ENCODE measurements around the gene TAF1.
"Not testable (repeated sequence)": the region's sequence is repeated elsewhere in the genome, so short reads cannot be mapped to it uniquely, and the experiment has no call there.

Gene TAF1

DNA sequence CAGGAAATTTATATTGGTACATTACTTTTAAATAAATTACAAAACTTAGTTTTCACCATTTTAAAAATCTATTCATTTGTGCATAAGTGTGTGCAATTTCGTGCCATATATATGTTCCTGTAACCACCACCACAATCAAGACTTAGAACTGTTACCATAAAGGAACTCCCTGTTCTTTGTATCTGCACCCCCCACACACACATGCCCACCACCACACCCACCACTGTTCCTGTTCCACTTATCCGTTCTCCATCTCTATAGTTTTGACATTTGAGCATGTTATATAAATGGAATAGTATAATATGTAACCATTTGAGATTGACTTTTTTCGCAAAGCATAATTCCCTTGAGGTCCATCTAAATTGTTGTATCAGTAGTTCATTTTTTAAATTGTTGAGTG lies 73.7 kb downstream of the TAF1 start:
- no peak for DNase-seq

DNA sequence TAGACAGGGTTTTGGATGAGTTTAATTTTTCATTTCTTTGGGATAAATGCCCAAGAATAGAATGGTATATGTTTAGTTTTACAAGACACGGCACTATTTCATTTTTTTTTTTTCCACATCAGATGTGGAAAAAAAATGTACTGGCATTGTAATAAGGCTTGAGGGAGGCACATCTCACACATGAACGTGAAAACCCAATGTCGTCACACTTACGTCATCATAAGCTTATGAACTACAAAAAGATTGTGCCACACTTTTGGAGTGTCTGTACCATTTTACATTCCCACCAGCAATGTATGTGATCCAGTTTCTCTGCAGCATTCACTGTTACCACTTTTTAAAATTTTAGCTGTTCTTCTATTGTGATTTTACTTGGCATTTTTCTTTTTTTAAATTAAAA lies 74.2 kb downstream of the TAF1 start:
- no peak for DNase-seq

DNA sequence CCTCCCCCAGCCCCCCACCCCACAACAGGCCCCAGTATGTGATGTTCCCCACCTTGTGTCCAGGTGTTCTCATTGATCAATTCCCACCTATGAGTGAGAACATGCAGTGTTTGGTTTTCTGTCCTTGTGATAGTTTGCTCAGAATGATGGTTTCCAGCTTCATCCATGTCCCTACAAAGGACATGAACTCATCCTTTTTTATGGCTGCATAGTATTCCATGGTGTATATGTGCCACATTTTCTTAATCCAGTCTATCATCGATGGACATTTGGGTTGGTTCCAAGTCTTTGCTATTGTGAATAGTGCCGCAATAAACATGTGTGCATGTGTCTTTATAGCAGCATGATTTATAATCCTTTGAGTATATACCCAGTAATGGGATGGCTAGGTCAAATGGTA lies 75.7 kb downstream of the TAF1 start:
- not testable (repeated sequence) for DNase-seq

DNA sequence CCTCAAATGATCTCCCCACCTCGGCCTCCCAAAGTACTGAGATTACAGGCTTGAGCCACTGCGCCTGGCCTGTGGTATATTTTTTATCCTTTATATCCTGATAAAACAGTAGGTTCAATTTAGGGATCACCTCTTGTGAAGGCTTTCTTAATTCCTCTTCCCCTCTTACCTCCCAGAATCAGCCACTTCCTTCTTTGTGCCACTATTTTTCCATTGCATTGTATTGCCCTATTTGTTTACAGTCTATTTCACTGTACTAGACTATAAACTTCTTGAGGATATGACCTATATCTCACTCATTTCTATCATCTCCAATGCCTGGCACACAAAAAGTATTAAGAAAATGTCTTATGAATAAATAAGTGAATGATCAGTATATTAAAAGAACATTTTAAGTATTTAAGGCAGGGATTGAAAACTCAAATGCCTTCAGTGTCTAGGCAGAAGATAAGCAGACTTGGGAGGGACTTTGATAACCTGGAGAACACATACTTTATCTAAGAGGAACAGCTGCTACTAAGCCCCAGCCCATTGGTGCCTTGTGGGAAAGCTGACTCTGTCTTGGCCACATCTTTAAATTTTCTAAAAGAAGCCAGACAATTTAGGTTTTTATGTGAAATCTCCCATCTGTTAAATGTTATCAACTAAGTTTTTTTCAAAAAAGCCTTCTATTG lies 84.4 kb downstream of the TAF1 start:
- no peak for DNase-seq

DNA sequence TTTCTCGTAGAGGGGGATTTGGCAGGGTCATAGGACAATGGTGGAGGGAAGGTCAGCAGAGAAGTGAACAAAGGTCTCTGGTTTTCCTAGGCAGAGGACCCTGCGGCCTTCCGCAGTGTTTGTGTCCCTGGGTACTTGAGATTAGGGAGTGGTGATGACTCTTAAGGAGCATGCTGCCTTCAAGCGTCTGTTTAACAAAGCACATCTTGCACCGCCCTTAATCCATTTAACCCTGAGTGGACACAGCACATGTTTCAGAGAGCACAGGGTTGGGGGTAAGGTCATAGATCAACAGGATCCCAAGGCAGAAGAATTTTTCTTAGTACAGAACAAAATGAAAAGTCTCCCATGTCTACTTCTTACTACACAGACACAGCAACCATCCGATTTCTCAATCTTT lies 85.4 kb downstream of the TAF1 start:
- DNase-seq = not testable (repeated sequence)

DNA sequence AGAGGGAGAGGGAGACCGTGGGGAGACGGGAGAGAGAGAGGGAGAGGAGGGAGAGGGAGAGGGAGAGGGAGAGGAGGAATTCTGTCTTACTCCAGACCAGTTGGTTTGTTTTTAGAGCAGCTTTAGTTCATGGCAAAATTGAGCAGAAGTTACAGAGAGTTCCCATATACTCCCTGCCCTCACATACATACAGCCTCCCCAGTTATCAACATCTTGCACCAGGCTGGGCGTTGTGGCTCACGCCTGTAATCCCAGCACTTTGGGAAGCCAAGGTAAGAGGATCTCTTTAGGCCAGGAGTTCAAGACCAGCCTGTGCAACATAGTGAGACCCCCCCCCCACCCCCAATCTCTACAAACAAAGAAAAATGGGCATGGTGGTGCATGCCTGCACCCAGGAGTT lies 86.9 kb downstream of the TAF1 start:
- DNase-seq = no peak

DNA sequence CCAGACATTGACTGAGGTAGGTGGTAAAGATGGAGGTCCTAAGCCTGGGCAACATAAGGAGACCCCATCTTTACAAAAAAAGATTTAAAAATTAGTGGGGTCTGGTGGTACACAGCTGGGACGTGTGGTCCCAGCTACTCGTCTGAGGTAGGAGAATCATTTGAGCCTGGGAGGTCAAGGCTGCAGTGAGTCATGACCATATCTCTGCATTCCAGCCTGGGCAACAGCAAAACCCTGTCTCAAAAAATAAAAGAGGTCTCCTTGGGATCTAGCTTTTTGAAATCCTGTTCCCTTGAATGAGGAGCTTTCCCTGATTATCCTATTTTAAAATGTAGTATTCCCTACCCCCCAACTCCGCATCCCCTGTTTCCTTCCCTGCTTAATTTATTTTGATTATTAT lies 88.1 kb downstream of the TAF1 start:
- DNase-seq = no peak

DNA sequence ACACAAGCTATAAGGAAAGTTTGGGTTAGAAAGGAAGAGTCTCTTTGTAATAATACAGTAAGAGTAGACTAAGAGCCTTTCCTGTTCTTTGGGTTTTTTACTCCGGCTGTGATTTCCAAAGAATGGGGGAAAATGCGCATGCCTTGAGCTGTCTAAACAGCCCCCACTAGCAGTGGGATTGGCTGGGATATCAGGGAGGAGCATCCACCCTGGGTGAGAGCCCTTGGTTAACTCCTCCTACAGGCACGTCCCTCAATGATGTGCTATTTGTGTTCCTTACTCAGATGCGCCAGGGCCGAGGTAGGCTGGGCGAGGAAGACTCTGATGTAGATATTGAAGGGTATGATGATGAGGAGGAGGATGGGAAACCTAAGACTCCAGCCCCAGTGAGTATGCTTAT lies 92.7 kb downstream of the TAF1 start:
- DNase-seq = no peak

DNA sequence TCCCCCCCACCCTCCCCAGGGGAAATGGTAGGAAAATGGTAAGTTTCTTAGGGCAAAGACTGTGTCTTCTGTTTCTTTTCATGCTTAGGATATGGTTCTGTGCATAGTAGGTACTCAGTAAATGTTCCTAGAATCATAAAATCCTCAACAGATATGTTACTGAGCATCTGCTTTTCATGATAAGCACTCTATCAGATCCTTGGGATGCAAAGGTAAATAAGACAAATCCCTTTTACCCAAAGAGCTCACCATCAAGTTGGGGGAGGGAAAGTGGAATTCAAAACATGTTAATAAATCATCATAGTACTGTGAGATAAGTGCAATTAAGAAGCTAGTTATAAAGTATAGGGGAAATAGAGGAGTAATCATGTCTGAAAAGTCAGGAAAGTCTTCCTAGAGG lies 98.8 kb downstream of the TAF1 start:
- no peak for DNase-seq

DNA sequence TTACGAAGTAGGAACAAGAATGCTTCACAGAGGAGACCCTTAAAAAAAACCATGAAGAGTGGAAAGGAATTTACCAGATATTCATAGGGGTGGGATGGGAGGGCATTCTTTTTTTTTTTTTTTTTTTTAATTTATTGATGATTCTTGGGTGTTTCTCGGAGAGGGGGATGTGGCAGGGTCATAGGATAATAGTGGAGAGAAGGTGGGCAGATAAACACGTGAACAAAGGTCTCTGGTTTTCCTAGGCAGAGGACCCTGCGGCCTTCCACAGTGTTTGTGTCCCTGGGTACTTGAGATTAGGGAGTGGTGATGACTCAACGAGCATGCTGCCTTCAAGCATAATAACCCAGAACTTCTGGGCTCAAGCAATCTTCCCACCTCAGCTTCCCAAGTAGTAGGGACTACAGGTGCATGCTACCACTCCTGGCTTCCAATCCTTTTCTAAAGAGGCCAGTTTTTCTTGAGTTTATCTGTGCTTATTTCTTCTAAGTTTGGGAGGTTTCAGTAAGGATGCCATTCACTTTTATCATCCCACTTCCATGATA lies 100.9 kb downstream of the TAF1 start:
- DNase-seq = no peak

DNA sequence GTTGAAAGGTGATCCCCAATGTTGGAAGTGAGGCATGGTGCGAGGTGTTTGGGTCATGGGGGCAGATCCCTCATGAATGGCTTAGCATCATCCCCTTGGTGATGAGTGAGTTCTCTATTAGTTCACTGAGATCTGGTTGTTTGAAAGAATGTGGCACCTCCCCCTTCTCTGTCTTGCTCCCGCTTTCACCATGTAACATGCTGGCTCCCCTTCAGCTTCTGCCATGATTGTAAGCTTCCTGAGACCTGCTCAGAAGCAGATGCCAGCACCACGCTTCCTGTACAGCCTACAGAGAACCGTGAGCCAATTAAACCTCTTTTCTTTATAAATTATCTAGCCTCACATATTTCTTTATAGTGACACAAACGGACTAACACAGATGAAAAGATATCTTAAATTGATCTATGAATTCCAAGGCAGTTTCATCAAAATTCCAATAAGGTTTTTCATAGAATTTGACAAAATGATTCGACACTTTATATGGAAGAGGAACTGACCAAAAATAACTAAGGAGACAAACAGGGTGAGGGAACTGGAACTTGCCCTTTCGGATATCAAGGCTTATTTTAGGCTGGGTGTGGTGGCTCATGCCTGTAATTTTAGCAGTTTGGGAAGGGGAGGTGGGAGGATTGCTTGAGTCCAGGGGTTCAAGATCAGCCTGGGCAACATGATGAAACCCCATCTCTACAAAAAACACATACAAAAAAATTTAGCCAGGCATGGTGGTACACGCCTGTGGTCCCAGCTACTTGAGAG lies 109.8 kb downstream of the TAF1 start:
- DNase-seq = no peak

DNA sequence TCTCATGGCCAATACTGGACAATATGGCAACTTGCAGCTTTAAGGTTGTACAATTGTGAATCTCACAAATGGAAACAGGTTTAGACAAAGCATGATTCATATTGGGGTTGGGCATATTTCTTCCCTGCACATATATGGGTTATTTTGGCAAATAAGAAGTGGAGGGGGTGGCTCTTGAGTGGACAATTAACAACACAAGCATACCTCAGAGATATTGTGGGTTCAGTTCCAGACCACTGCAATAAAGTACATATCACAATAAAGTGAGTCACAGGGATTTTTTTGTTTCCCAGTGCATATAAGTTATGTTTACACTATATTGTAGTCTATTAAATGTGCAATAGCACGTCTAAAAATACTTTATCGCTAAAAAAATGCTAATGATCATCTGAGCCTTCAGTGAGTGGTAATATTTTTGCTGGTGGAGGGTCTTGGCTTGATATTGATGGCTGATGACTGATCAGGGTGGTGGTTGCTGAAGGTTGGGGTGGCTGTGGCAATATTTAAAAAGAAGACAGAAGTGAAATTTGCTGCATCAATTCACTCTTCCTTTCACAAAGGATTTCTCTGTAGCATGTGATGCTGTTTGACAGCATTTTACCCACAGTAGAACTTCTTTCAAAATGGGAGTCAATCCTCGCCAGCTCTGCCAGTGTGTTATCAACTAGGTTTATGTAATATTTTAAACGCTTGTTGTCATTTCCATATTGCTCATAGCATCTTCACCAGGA lies 116.2 kb downstream of the TAF1 start:
- DNase-seq = no peak

DNA sequence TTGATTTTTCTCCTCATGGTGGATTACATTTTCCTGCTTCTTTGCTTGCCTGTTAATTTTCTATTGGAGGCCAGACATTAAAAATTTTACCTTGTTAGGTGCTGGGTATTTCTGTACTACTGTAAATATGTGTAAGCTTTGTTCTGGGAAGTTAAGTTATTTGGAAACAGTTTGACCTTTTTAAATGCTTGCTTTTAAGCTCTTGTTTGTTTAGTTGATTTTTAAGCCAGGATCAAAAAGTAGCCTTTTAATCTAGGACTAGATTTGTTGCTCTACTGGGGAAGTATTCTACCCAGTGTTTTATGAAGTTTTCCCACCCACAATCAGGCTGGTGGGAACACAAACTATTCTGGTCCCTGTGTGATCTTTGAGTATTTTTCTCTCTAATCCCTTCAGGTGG lies 121.7 kb downstream of the TAF1 start:
- no peak for DNase-seq

DNA sequence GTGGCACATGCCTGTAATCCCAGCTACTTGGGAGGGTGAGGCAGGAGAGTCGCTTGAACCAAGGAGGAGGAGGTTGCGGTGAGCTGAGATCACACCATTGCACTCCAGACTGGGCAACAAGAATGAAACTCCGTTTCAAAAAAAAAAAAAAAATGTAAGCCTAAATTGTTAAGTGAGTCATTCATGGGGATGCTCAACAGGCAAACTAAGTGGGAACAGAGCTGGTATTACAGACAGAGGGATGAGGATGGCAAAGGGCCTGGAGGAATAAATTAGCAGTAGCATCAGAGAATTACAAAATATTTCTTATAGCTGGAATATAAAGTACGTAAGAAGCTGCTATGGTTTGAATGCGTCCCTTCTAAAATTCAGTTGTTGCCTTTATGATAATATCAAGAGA lies 123.4 kb downstream of the TAF1 start:
- no peak for DNase-seq

DNA sequence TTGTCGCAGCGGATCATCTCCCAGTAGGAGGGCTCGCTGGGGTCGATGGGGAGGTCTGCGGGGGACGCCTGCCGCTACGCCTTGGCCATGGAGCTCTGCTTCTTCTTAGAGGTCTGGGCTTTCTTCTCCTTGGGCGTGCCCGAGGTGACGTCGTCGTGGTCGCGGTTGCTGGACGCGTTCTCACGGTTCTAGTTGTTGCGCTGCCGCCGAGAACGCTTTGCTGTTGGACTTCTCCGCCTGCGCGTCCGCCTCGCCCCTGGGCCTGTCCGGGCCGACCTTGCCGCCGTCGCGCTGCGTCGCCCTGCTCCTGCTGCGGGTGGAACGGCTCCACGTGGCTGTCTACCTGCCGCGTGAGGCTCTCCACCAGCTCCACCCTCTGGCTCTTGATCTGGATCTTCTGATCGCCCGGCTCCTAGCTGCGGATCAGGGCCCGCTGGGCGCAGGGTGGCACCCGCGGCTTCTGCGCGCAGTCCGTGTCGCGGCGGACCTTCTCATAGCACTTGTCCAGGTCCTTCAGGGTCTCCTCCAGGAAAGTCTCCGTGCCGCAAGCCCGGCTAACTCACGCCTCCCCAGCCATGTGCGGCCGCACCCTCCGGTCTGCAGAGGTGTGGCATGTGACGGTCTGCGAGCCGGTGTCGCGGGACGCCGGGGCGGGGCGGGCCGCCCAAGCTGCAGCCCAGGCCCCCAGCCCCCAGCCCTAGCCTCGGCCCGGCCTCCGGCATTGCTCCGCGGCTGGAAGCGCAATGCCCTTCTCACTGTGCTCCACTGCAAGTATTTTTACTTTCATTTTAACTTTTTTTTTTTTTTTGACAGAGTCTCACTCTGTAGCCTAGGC lies 126.3 kb downstream of the TAF1 start:
- peak; percentile 16 for DNase-seq

DNA sequence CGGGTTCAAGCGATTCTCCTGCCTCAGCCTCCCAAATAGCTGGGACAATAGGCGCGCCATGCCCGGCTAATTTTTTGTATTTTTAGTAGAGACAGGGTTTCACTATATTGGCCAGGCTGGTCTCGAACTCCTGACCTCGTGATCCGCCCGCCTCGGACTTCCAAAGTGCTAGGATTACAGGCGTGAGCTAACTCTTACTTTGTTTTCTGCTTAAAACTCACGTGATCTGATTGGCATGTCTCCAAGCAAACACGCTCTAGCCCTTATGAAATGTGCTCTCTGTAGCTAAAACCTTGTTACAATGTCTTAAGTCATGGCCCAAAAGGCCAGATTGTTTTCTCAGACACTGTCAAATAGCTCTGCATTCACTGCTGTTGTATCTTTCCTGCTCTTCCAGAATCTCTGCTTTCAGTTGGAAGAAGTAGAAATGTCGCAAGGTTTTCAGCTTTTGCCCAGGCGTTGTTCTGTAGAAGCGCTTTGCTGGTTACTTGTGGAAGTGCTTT lies 127.0 kb downstream of the TAF1 start:
- DNase-seq = no peak

DNA sequence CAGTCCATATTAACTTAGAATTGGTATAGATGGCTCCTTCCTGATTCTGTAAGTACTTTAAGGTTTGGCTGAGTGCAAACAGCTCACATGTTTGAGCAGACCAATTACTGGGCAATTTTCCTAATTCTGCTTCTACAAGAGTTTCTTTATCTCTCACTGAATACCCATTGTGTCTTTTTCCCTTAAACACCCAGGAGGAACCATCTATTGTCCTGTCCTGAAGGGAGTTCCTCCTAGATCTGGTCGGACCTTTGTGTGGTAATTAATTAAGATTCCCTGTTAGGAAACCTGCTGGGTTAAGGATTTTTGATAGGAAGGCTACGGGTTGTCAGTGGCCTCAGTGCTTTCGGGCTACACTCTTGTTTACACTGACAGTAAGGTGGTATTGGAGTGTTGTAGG lies 129.8 kb downstream of the TAF1 start:
- DNase-seq = not testable (repeated sequence)

DNA sequence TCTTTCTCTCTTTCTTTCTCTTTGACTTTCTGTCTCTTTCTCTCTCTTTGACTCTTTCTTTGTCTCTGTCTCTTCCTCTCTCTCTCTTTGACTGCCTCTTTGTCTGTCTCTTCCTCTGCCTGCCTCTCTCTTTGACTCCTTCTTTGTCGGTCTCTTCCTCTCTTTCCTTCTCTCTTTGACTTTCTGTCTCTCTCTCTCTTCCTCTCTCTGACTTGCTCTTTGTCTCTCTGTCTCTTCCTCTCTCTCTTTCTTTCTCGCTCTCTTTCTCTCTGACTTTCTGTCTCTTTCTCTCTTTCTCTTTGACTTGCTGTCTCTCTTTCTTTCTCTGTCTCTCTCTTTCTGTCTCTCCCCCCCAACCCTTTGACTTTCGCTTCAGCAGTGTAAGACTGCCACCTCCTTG lies 130.3 kb downstream of the TAF1 start:
- no peak for DNase-seq

DNA sequence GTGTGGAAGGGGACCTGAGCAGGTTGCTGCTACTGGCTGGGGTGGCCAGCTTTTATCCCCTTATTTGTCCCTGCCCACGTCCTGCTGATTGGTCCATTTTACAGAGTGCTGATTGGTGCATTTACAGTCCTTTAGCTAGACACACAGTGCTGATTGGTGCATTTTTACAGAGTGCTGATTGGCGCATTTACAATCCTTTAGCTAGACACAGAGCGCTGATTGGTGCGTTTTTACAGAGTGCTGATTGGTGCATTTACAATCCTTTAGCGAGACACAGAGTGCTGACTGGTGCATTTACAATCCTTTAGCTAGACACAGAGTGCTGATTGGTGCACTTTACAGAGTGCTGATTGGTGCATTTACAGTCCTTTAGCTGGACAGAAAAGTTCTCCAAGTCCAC lies 135.9 kb downstream of the TAF1 start:
- not testable (repeated sequence) for DNase-seq

DNA sequence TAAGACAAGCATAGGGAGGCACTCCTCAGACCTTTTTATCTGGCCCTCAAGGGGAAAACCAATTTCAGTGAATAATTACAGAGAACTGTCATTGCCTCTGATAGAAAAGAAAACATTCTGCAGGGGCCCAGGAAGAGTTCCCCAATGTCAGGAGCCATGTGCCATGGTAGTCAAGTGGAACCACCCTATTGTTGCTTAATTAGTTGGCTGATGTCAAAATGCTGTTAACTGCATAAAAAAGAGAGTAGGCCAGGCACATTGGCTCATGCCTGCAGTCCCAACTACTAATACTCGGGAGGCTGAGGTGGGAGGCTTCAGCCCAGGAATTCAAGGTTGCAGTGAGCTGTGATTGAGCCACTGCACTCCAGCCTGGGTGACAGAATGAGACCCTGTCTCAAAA lies 138.2 kb downstream of the TAF1 start:
- no peak for DNase-seq

DNA sequence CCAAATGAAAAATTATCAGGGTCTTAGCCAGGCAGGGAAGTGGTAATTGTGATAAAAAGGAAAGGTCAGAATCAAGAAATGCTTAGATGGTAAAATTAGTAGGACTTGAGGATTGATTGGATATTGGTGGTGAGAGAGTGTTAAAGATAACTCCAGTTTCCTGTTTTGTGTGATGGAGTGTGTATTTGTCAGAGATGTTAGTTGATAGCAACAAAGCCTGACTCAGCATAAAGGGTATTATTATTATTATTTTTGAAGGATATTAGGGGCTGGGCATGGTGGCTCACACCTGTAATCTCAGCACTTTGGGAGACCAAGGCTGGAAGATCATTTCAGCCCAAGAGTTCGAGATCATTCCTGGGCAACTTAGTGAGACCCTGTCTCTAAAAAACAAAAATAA lies 143.1 kb downstream of the TAF1 start:
- DNase-seq = no peak

DNA sequence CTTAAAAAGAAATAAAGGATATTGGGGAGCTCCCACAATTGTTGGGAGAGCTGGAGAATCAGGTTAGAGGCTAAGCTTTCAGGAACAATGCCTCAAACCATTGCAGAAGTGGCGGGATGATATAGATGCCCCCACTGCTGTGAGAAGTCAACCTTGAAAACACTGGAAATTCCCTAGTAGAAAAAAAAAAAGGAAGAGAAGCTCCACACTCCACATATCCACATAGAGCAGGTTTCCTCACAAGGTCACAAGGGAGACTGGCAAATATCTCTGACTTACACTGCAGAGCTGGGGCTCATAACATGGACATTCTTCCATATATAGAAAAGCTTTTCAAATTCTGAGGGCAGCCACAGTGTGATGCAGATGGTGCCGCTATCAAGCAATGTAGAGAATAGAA lies 144.0 kb downstream of the TAF1 start:
- DNase-seq = no peak

DNA sequence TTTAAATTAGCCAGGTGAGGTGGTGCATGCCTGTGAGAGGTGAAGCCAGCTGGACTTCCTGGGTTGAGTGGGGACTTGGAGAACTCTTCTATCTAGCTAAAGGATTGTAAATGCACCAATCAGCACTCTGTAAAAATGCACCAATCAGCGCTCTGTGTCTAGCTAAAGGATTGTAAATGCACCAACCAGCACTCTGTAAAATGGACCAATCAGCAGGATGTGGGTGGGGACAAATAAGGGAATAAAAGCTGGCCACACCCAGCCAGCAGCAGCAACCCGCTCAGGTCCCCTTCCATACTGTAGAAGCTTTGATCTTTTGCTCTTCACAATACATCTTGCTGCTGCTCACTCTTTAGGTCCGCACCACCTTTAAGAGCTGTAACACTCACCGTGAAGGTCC lies 147.6 kb downstream of the TAF1 start:
- not testable (repeated sequence) for DNase-seq
